Activated T-helper 17 cell treated with anti-CD3 and anti-CD28 coated beads, Interleukin-2, amount 50 U/mL, for 72 hours (primary cell): ENCODE measurements around the gene CLNS1A. TPM values are rescaled to one million over a fixed set of nuclear protein-coding genes. Genes with fewer than 3 reads are reported as not detected.
A peak's percentile ranks its signal among the peaks of the same experiment; 100 is the strongest.

Experiments used
- ATAC-seq: fragments of 150-1000 bp; cut with Tn5 transposase; replicated peaks from 2 replicates; pipeline ENCODE4 v1.10.0; 2021; ENCODE audit warnings: mild to moderate bottlenecking, moderate library complexity
- H3K27ac Mint-ChIP-seq: one replicate; pipeline ENCODE4 v1.8.0; 2022; ENCODE audit warnings: mixed read lengths
- H3K27me3 Mint-ChIP-seq: one replicate; pipeline ENCODE4 v1.8.0; 2022; ENCODE audit warnings: mixed read lengths
- H3K36me3 Mint-ChIP-seq: one replicate; pipeline ENCODE4 v1.8.0; 2022; ENCODE audit warnings: low read depth, mild to moderate bottlenecking, mixed read lengths
- H3K4me1 Mint-ChIP-seq: one replicate; pipeline ENCODE4 v1.8.0; 2022; ENCODE audit warnings: mixed read lengths
- H3K4me3 Mint-ChIP-seq: one replicate; pipeline ENCODE4 v1.8.0; 2022; ENCODE audit warnings: mild to moderate bottlenecking, mixed read lengths
- H3K9me3 Mint-ChIP-seq: one replicate; pipeline ENCODE4 v1.8.0; 2022; ENCODE audit warnings: mixed read lengths
- total RNA-seq, 2 donors: library from RNA; stranded (reverse); gene quantifications; one replicate each; pipeline ENCODE4 v1.2.3, GENCODE V29; 2022

CLNS1A gene, protein sequence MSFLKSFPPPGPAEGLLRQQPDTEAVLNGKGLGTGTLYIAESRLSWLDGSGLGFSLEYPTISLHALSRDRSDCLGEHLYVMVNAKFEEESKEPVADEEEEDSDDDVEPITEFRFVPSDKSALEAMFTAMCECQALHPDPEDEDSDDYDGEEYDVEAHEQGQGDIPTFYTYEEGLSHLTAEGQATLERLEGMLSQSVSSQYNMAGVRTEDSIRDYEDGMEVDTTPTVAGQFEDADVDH
- 100 to 1,000 TPM; 142 to 160 TPM for total RNA-seq

DNA sequence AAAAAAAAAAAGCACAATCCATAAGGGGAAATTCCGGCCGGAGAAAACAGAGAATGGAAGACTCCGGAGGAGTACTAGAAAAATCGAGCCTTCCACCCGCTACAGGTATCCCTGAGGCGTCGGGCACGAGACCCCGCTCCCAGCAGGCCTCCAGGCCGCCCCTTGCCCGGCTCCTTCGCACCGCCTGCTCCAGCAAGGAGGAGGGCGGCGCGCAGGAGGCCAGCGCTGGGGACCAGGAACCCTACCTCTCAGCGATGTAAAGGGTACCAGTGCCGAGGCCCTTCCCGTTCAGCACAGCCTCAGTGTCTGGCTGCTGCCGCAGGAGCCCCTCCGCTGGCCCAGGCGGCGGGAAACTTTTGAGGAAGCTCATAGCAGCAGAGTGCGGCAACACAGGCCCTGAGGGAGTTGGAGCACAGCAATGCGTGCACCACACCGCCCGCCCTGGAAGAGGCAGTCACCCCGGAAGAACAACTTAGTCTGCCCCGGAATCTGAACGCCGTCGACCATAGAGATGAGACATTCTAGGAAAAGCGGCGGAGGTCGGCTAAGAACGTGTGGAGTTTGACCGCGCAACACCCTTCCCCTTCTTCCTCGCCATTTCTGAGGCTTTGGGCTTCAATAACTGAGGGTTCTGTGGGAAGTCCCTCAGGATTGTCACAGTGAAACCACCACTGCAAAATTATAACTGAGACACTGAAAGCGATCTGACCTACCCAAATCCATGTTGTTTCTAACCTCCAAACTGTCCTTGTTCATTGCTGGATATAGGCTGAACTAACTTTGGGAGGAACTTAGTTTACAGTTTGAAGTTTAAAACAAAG lies at the start of gene CLNS1A:
CLNS1A (minus strand) TSS at position 450 of the 821 bp plus-strand sequence; CDS start at position 370, 80 bp downstream.
- no peaks in the 10 kb centered on the region for H3K27me3 Mint-ChIP-seq

DNA sequence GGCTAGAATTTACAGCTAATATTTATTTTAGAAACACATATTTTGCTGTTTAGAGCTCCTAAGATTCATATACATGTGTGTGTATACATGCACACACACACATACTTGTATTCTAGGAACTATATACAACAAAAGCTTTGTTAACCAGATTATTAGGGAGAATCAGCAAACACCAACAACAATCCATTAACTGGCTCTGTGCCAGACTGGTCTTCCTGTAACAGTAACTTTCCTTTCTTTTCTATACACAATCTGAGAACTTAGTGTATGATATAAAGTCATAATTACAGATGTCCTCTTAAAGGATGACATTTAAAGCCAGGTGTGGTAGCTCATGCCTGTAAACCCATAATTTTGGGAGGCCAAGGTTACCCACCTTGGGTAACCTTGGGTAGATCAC lies 49.5 kb upstream of the CLNS1A start:
- no peak for ATAC-seq
- Mint-ChIP-seq H3K27ac (no peak overlapping the region), H3K9me3 (no peaks in the 10 kb centered on the region), H3K36me3 (peaks cover 98% of the 10 kb centered on the region), H3K4me1 (no peaks in the 10 kb centered on the region), H3K27me3 (no peaks in the 10 kb centered on the region), H3K4me3 (no peak overlapping the region)

More for the DNA sequence above, at the start of gene CLNS1A:
- peak; percentile 99 for ATAC-seq
- peaks cover 15% of the 10 kb centered on the region for H3K4me1 Mint-ChIP-seq
- H3K9me3 Mint-ChIP-seq: no peaks in the 10 kb centered on the region
- H3K36me3 Mint-ChIP-seq: peaks cover 41% of the 10 kb centered on the region
- peak within 1 kb of the TSS; percentile 86 for H3K4me3 Mint-ChIP-seq
- peak within 1 kb of the TSS; percentile 81 for H3K27ac Mint-ChIP-seq

GRCh38 chr11:77677138-77677537 lies 39.5 kb upstream of the CLNS1A start:
- Mint-ChIP-seq H3K4me1 (no peaks in the 10 kb centered on the region), H3K9me3 (no peaks in the 10 kb centered on the region), H3K4me3 (no peak overlapping the region), H3K27me3 (no peaks in the 10 kb centered on the region), H3K36me3 (peaks cover 94% of the 10 kb centered on the region), H3K27ac (no peak overlapping the region)
- ATAC-seq: no peak

DNA sequence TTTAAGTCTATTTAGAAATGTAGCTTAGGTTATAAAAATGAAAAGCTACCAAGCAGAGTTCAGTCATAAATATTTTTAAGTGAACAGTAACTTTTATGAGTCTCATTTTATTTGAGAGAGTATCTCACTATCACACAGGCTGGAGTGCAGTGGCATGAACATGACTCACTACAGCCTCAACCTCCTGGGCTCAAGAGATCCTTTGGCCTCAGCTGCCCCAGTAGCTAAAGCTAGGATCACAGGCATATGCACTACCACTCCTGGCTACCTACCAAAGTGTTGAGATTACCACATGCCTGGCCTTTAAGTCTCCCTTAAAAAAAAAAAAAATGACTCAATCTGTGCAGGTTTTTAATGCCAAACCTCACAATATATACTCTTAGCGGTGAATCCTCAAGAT lies 34.7 kb upstream of the CLNS1A start:
- Mint-ChIP-seq H3K4me1 (peaks cover under 1% of the 10 kb centered on the region), H3K36me3 (peaks cover 100% of the 10 kb centered on the region), H3K4me3 (no peak overlapping the region), H3K27me3 (no peaks in the 10 kb centered on the region), H3K9me3 (no peaks in the 10 kb centered on the region), H3K27ac (no peak overlapping the region)
- no peak for ATAC-seq

DNA sequence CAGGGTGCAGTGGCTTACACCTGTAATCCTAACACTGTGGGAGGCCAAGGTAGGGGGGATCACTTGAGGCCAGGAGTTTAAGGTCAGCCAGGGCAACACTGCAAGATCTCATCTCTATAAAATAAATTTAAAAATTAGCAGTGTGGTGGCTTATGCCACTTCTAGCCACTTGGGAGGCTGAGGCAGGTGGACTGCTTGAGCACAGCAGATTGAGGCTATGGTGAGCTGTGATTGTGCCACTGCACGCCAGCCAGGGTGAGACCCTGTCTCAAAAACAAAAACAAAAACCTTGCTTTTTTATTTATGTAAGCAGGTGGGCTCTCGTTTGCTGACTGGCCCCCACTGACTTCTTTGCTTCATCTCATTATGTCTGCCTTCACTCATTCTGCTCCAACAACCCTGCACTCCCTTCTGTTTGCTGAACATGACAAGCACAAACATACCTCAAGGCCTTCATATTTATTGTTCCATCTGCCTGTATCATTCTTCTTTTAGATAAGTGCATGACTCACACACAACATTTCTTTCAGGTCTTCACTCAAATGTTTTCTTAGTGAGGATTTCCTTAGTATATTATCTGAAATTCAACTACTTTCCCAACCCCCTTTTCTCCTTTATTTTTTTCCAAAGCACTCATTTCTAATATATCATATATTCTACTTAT lies 32.4 kb upstream of the CLNS1A start:
- Mint-ChIP-seq H3K9me3 (no peaks in the 10 kb centered on the region), H3K27me3 (no peaks in the 10 kb centered on the region), H3K4me3 (no peak overlapping the region), H3K27ac (no peak overlapping the region), H3K4me1 (peaks cover 5% of the 10 kb centered on the region), H3K36me3 (peaks cover 100% of the 10 kb centered on the region)
- ATAC-seq: no peak

DNA sequence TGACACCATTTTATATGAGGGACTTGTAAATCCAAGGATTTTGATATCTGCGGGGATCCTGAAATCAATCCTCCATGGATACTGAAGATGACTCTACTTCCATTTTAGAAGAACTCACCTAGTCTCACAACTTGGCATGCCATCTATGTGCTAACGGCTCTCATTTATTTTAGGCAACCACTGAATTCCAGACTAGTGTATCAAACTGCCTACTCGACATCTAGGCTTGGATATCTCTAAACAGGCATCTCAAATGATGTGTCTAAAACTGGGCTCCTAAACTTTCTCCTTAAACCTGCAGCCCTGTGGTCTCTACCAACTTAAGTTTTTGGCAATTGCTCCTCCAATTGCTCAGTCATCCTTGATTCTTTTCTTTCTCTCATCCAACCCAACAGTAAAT lies 31.2 kb upstream of the CLNS1A start:
- peaks cover 5% of the 10 kb centered on the region for H3K4me1 Mint-ChIP-seq
- H3K4me3 Mint-ChIP-seq: no peak overlapping the region
- no peaks in the 10 kb centered on the region for H3K9me3 Mint-ChIP-seq
- H3K36me3 Mint-ChIP-seq: peaks cover 100% of the 10 kb centered on the region
- no peaks in the 10 kb centered on the region for H3K27me3 Mint-ChIP-seq
- H3K27ac Mint-ChIP-seq: no peak overlapping the region
- ATAC-seq: no peak

- H3K27me3 Mint-ChIP-seq: no peaks in the 10 kb centered on the region
- ATAC-seq: no peak
- no peak overlapping the region for H3K4me3 Mint-ChIP-seq
- peaks cover 5% of the 10 kb centered on the region for H3K4me1 Mint-ChIP-seq
- peaks cover 70% of the 10 kb centered on the region for H3K36me3 Mint-ChIP-seq
- H3K9me3 Mint-ChIP-seq: no peaks in the 10 kb centered on the region
- peak overlapping the region; percentile 16 for H3K27ac Mint-ChIP-seq
These were observed 27.8 kb upstream of the CLNS1A start for GRCh38 chr11:77665240-77665965.

GRCh38 chr11:77661670-77662069 lies 24.1 kb upstream of the CLNS1A start:
- no peaks in the 10 kb centered on the region for H3K9me3 Mint-ChIP-seq
- no peaks in the 10 kb centered on the region for H3K27me3 Mint-ChIP-seq
- H3K4me1 Mint-ChIP-seq: no peaks in the 10 kb centered on the region
- no peak overlapping the region for H3K27ac Mint-ChIP-seq
- H3K4me3 Mint-ChIP-seq: no peak overlapping the region
- H3K36me3 Mint-ChIP-seq: peaks cover 32% of the 10 kb centered on the region
- ATAC-seq: no peak

GRCh38 chr11:77660947-77661346 lies 23.4 kb upstream of the CLNS1A start:
- Mint-ChIP-seq H3K4me1 (no peaks in the 10 kb centered on the region), H3K36me3 (peaks cover 25% of the 10 kb centered on the region), H3K27me3 (no peaks in the 10 kb centered on the region), H3K27ac (no peak overlapping the region), H3K9me3 (no peaks in the 10 kb centered on the region), H3K4me3 (no peak overlapping the region)
- no peak for ATAC-seq

- Mint-ChIP-seq H3K4me3 (no peak overlapping the region), H3K27ac (no peak overlapping the region), H3K36me3 (no peaks in the 10 kb centered on the region), H3K9me3 (no peaks in the 10 kb centered on the region), H3K27me3 (no peaks in the 10 kb centered on the region), H3K4me1 (no peaks in the 10 kb centered on the region)
- ATAC-seq: no peak
These were observed 20.8 kb upstream of the CLNS1A start for GRCh38 chr11:77658213-77659013.

DNA sequence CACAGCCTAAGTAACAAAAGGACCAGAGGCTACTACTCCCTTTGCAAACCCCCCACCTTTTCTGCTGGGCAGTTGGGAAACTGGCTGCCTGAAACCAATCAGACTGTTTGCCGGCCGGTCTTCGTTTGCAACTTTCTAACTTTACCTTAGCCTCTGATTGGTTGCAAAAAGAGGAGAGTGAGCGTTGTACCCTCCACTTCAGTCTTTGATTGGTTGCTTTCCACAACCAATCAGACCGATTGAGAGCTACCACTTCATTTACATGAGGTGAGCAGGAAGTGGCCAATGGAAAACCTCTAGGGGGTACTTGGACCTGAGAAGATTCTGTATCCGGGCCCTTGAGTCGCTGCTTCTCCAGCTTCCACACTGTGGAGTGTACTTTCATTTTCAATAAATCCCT lies 18.8 kb upstream of the CLNS1A start:
- no peaks in the 10 kb centered on the region for H3K27me3 Mint-ChIP-seq
- no peaks in the 10 kb centered on the region for H3K9me3 Mint-ChIP-seq
- H3K27ac Mint-ChIP-seq: no peak overlapping the region
- no peak for ATAC-seq
- no peaks in the 10 kb centered on the region for H3K36me3 Mint-ChIP-seq
- no peak overlapping the region for H3K4me3 Mint-ChIP-seq
- no peaks in the 10 kb centered on the region for H3K4me1 Mint-ChIP-seq

- ATAC-seq: no peak
- no peak overlapping the region for H3K27ac Mint-ChIP-seq
- H3K36me3 Mint-ChIP-seq: no peaks in the 10 kb centered on the region
- H3K27me3 Mint-ChIP-seq: no peaks in the 10 kb centered on the region
- no peaks in the 10 kb centered on the region for H3K4me1 Mint-ChIP-seq
- H3K4me3 Mint-ChIP-seq: no peak overlapping the region
- H3K9me3 Mint-ChIP-seq: no peaks in the 10 kb centered on the region
These were observed 17.3 kb upstream of the CLNS1A start for GRCh38 chr11:77654770-77655434.

GRCh38 chr11:77650123-77650522 lies 12.5 kb upstream of the CLNS1A start:
- H3K9me3 Mint-ChIP-seq: no peaks in the 10 kb centered on the region
- H3K36me3 Mint-ChIP-seq: no peaks in the 10 kb centered on the region
- no peak for ATAC-seq
- no peak overlapping the region for H3K4me3 Mint-ChIP-seq
- H3K27me3 Mint-ChIP-seq: peaks cover 5% of the 10 kb centered on the region
- no peaks in the 10 kb centered on the region for H3K4me1 Mint-ChIP-seq
- H3K27ac Mint-ChIP-seq: no peak overlapping the region
